PC-9 (cell line): ENCODE measurements around the gene ABCC3. TPM values are rescaled to one million over a fixed set of nuclear protein-coding genes. Genes with fewer than 3 reads are reported as not detected.

ENCODE experiments used
- BruUV-seq: library from RNA; stranded (reverse); fragments of 400-500 nt; replicated peaks from 2 replicates; lab custom pipeline; 2021; lab: Mats Ljungman, UMichigan
- CTCF ChIA-PET: fragments of 300-600 bp; sonication (Branson Sonifier 250); formaldehyde crosslinking; loops from one replicate; lab custom pipeline; 2022; ENCODE audit warnings: antibody characterized with exemption; lab: Charles Lee
- POLR2A ChIA-PET: fragments of 300-600 bp; sonication (Branson Sonifier 250); formaldehyde crosslinking; loops from one replicate; lab custom pipeline; 2022; ENCODE audit warnings: antibody characterized with exemption; ENCODE audit not compliant: unreplicated experiment; lab: Charles Lee
- DNase-seq, 2 experiments: peaks; one replicate each; pipeline versions ENCODE4 v3.0.0 to v3.0.0-alpha.2; 2015 to 2022; ENCODE audit warnings: mixed read lengths in 1 of 2
- H2AFZ ChIP-seq: fragments of 200-600 bp; sonication (generic); 2 replicates; pipeline ENCODE4 v1.8.1; 2017; ENCODE audit warnings: antibody characterized with exemption
- H3F3A ChIP-seq: fragments of 200-600 bp; sonication (generic); 2 replicates; pipeline ENCODE4 v1.8.1; 2017; ENCODE audit warnings: antibody characterized with exemption, mild to moderate bottlenecking, low read depth; ENCODE audit not compliant: insufficient read depth
- H3K27ac ChIP-seq: fragments of 200-600 bp; sonication (generic); 2 replicates; pipeline ENCODE4 v1.6.1; 2016; ENCODE audit warnings: mixed run types
- H3K27me3 ChIP-seq: fragments of 200-600 bp; sonication (generic); 2 replicates; pipeline ENCODE4 v1.6.1; 2016; ENCODE audit warnings: low read depth, mixed run types; ENCODE audit not compliant: insufficient read depth
- H3K36me3 ChIP-seq: fragments of 200-600 bp; sonication (generic); 2 replicates; pipeline ENCODE4 v1.6.1; 2016; ENCODE audit warnings: low read depth, mixed run types
- H3K4me1 ChIP-seq: fragments of 200-600 bp; sonication (generic); replicated peaks from 2 replicates; pipeline ENCODE4 v1.6.1; 2016; ENCODE audit warnings: mixed run types; ENCODE audit not compliant: insufficient read depth
- H3K4me2 ChIP-seq: fragments of 200-600 bp; sonication (generic); 2 replicates; pipeline ENCODE4 v1.6.1; 2017; ENCODE audit warnings: mixed run types
- H3K4me3 ChIP-seq: fragments of 200-600 bp; sonication (generic); 2 replicates; pipeline ENCODE4 v1.6.1; 2016; ENCODE audit warnings: mixed run types
- H3K79me2 ChIP-seq: fragments of 200-600 bp; sonication (generic); 2 replicates; pipeline ENCODE4 v1.6.1; 2017; ENCODE audit warnings: low read depth, mixed run types
- H3K9me2 ChIP-seq: fragments of 200-600 bp; sonication (generic); 2 replicates; pipeline ENCODE4 v1.8.1; 2017; ENCODE audit warnings: mild to moderate bottlenecking; ENCODE audit not compliant: insufficient read depth
- H3K9me3 ChIP-seq: fragments of 200-600 bp; sonication (generic); 2 replicates; pipeline ENCODE4 v1.8.1; 2016; ENCODE audit warnings: low read depth; ENCODE audit not compliant: insufficient read depth
- H4K20me1 ChIP-seq: fragments of 200-600 bp; sonication (generic); 2 replicates; pipeline ENCODE4 v1.8.1; 2017; ENCODE audit not compliant: insufficient read depth
- EZH2 ChIP-seq: fragments of 200-600 bp; sonication (generic); IDR thresholded peaks from 2 replicates; pipeline ENCODE4 v1.8.0; 2017; ENCODE audit warnings: antibody characterized with exemption, low read depth
- intact Hi-C: fragments of 100-400 bp; cut with micrococcal nuclease; formaldehyde crosslinking; loops from one replicate; pipeline ENCODE4 v1.10.0; 2022; ENCODE audit not compliant: unreplicated experiment
- total RNA-seq: library from RNA; stranded (reverse); gene quantifications from 2 replicates; pipeline ENCODE4 v1.2.3, GENCODE V29; 2021
- TF ChIP-seq, protein P1 (sequence below): fragments of 200-600 bp; sonication (generic); conservative IDR thresholded peaks from 2 replicates; pipeline ENCODE4 v1.6.1; 2017; ENCODE audit warnings: mixed run types, antibody characterized with exemption, mild to moderate bottlenecking, moderate library complexity

The ABCC3 gene
- total RNA-seq, 1 experiment from 2014 or later = 221 TPM

DNA sequence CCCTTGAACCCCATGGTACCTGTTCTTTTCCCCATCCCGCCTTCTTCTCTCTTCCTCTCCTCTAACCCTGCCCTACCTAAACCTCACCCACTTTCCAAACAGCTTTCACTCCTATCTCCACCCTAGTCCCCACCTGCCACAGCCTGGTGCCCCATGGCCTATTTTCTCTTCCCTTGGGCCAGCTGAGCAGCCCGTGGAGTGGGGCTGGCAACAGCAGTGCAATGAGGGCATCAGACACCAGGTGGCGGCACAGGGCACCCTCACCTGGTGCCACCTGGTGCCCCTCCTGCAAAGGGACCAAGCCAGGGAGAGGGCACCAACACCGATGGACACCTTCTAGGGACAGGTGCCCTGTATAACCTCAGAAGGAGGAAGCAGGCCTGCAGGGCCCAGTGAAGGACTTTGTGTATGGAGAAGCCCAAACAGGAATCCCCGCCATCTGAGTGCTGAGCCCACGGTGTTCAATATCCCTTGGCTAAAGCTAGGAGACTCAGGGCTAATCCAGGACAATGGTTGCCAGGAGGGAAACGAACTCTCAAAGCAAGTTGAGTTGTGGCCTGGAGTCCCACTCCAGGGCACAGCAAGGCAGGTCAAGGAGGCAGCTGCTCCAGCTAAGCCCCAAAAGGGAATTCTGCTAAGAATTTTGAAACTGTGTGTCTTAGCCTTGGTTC, 4.0 kb upstream of the ABCC3 start:
- no peaks in the 10 kb centered on the region for H3K9me2 ChIP-seq
- H3K27me3 ChIP-seq = no peaks in the 10 kb centered on the region
- peaks cover 65% of the 10 kb centered on the region for H3K4me1 ChIP-seq
- peak; percentile 68 to 84 for DNase-seq
- H3K4me2 ChIP-seq = peak overlapping the region; percentile 43
- ChIA-PET POLR2A (interaction anchor here (0.7 kb wide), 1 partner anchor 60 kb away, joined by 3 read pairs; no protein-coding TSS in a partner anchor), CTCF (interaction anchor here (0.6 to 2.3 kb wide), 3 partner anchors 61 to 86 kb away, joined by 6 to 10 read pairs (median 6); no protein-coding TSS in a partner anchor)
- BruUV-seq = no TSS peak
- no peak overlapping the region for H2AFZ ChIP-seq
- no peaks in the 10 kb centered on the region for H3K36me3 ChIP-seq
- no peak overlapping the region for H3K27ac ChIP-seq
- H3K79me2 ChIP-seq = peaks cover 22% of the 10 kb centered on the region
- H3F3A ChIP-seq = peaks cover 53% of the 10 kb centered on the region
- intact Hi-C loops = loop anchor here (1.0 to 2.0 kb wide), 2 partner anchors 50 to 65 kb away; no protein-coding TSS in a partner anchor
- TF ChIP-seq, protein P1, sequence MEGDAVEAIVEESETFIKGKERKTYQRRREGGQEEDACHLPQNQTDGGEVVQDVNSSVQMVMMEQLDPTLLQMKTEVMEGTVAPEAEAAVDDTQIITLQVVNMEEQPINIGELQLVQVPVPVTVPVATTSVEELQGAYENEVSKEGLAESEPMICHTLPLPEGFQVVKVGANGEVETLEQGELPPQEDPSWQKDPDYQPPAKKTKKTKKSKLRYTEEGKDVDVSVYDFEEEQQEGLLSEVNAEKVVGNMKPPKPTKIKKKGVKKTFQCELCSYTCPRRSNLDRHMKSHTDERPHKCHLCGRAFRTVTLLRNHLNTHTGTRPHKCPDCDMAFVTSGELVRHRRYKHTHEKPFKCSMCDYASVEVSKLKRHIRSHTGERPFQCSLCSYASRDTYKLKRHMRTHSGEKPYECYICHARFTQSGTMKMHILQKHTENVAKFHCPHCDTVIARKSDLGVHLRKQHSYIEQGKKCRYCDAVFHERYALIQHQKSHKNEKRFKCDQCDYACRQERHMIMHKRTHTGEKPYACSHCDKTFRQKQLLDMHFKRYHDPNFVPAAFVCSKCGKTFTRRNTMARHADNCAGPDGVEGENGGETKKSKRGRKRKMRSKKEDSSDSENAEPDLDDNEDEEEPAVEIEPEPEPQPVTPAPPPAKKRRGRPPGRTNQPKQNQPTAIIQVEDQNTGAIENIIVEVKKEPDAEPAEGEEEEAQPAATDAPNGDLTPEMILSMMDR = peak; percentile 98
- no peak for TF ChIP-seq EZH2
- no peaks in the 10 kb centered on the region for H3K9me3 ChIP-seq
- H3K4me3 ChIP-seq = no peak overlapping the region
- no peaks in the 10 kb centered on the region for H4K20me1 ChIP-seq

DNA sequence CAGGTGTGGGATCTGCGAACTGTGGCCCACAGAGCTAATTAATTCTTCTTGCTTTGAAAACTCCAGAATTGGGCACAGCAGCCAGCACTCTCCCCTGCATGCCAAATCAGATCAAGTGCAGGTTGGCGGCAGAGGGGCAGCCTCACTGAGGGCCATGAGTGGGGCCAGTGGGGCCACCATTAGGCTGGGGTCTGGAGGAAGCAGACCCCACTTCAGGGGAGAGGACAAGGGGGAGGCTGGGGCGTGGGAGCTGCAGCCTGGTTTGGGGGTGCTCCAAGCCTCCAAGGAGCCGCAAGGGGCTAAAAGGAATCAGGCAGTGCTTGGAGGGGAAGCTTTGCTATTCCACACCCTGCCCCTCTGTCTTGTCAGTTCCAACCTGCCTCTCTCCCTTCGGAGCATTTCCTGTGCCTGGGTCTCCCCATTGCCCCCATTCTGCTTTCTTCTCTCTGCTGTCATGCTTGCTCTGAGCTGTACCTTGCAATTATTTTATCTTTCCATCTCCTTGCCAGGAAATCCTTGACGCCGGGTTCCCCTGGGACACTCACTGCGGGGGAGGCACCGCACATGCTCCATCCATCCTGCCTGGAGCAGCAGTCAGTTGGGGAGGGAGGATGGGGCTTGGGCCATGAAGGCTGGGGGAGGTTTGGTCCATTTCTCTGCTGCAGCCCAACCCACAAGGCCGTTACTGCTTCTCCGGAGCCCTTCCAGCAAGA, 3.3 kb upstream of the ABCC3 start:
- BruUV-seq = no TSS peak
- peak overlapping the region; percentile 43 for H3K4me2 ChIP-seq
- no peaks in the 10 kb centered on the region for H4K20me1 ChIP-seq
- ChIA-PET POLR2A (interaction anchor here (0.7 kb wide), 1 partner anchor 59 kb away, joined by 3 read pairs; no protein-coding TSS in a partner anchor), CTCF (interaction anchor here (0.6 to 2.3 kb wide), 3 partner anchors 60 to 85 kb away, joined by 6 to 10 read pairs (median 6); no protein-coding TSS in a partner anchor)
- H3K36me3 ChIP-seq = peaks cover 5% of the 10 kb centered on the region
- TF ChIP-seq, protein P1 = no peak
- no peak for TF ChIP-seq EZH2
- peaks cover 60% of the 10 kb centered on the region for H3F3A ChIP-seq
- H3K9me2 ChIP-seq = no peaks in the 10 kb centered on the region
- peaks cover 70% of the 10 kb centered on the region for H3K4me1 ChIP-seq
- no peak overlapping the region for H2AFZ ChIP-seq
- no peaks in the 10 kb centered on the region for H3K27me3 ChIP-seq
- intact Hi-C loops = loop anchor here (2.0 kb wide), 1 partner anchor 49 kb away; no protein-coding TSS in a partner anchor
- no peak for DNase-seq
- no peak overlapping the region for H3K27ac ChIP-seq
- H3K79me2 ChIP-seq = peaks cover 29% of the 10 kb centered on the region
- no peaks in the 10 kb centered on the region for H3K9me3 ChIP-seq
- no peak overlapping the region for H3K4me3 ChIP-seq

DNA sequence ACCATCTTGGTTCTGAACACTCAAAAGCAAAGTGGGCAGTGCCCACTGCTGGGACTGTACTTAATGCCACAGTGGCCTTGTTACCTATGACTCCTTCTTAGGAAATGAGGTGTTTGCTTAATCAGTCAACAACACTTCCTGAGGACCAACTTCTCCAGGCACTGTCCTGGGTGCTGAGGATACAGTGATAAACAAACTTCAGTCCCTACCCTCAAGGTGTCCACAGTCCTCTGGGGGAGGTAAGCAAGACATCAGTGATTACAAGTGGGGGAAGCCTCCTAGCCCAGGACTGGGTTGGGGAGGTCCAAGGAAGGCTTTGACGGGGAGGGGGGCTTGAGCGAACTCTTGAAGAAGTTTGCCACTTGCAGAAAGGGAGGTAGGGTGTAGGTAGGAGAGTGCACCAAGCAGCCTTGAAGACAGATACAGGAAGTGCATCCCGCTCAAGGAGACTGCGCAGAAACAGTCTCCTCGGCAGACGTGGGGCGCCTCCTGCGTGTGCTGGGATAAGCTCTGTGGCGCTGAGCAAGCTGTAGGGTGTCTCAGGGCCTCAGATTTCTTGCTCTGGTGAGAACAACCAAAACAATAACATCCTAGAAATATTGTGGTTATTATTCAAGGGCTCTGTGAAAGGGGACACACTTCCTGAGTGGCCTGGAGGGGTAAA, 2.6 kb upstream of the ABCC3 start:
- no peak overlapping the region for H3K4me3 ChIP-seq
- peaks cover 77% of the 10 kb centered on the region for H3K4me1 ChIP-seq
- no peaks in the 10 kb centered on the region for H3K9me3 ChIP-seq
- H3K27me3 ChIP-seq = no peaks in the 10 kb centered on the region
- peaks cover 65% of the 10 kb centered on the region for H3F3A ChIP-seq
- DNase-seq = peak in 1 of 2 experiments; percentile 85
- H3K9me2 ChIP-seq = no peaks in the 10 kb centered on the region
- H3K27ac ChIP-seq = no peak overlapping the region
- intact Hi-C loops = loop anchor here (2.0 kb wide), 1 partner anchor 49 kb away; no protein-coding TSS in a partner anchor
- no peak overlapping the region for H2AFZ ChIP-seq
- H3K79me2 ChIP-seq = peaks cover 36% of the 10 kb centered on the region
- no TSS peak for BruUV-seq
- no peaks in the 10 kb centered on the region for H4K20me1 ChIP-seq
- H3K4me2 ChIP-seq = peak overlapping the region; percentile 43
- CTCF ChIA-PET = interaction anchor here (0.9 to 2.3 kb wide), 2 partner anchors 52 to 63 kb away, joined by 3 to 10 read pairs; no protein-coding TSS in a partner anchor
- no peak for TF ChIP-seq EZH2
- TF ChIP-seq, protein P1 = no peak
- POLR2A ChIA-PET = no interaction called here
- H3K36me3 ChIP-seq = peaks cover 12% of the 10 kb centered on the region
